Caki2 (cell line): ENCODE results near the gene ARHGEF19. TPM values are rescaled to one million over a fixed set of nuclear protein-coding genes. Genes with fewer than 3 reads are reported as not detected.
A peak's percentile ranks its signal among the peaks of the same experiment; 100 is the strongest.
"Not testable (repeated sequence)": the region's sequence is repeated elsewhere in the genome, so short reads cannot be mapped to it uniquely, and the experiment has no call there.

ENCODE experiments used
- DNase-seq: peaks from one replicate; pipeline ENCODE4 v3.0.0-alpha.2; 2015; ENCODE audit warnings: low read depth
- in situ Hi-C: cut with HindIII; loops from 2 replicates; pipeline ENCODE4 v1.10.0; 2016; ENCODE audit warnings: low sequenced_read_pairs, low pct_unique_long_range_greater_than_20kb, mixed read lengths
- total RNA-seq: library from RNA; depleted of rRNA; stranded (reverse); fragments of >200 nt; shearing (Covaris generic); gene quantifications from 2 replicates; pipeline ENCODE4 v1.2.3, GENCODE V29; 2014; ENCODE audit warnings: low replicate concordance; rRNA removed

Gene ARHGEF19
- total RNA-seq, result 26.2 and 26.4 TPM in 2 replicates

GRCh38 chr1:16212251-16212961 lies at the start of gene ARHGEF19:
Gene ARHGEF19 (minus strand): TSS chr1:16212652. CDS start chr1:16209054, 3,598 bp downstream.
- no peak for DNase-seq
- in situ Hi-C loops, result no loop called here

- no peak for DNase-seq
- in situ Hi-C loops, result no loop called here
These were observed 49.6 kb upstream of the ARHGEF19 start for GRCh38 chr1:16262067-16262466.

- DNase-seq, result no peak
- in situ Hi-C loops, result no loop called here
These were observed 48.4 kb upstream of the ARHGEF19 start for GRCh38 chr1:16260814-16261213.

- DNase-seq, result no peak
- in situ Hi-C loops, result no loop called here
These were observed 46.2 kb upstream of the ARHGEF19 start for GRCh38 chr1:16258591-16259135.

- no peak for DNase-seq
- in situ Hi-C loops, result no loop called here
These were observed 45.5 kb upstream of the ARHGEF19 start for GRCh38 chr1:16257968-16258367.

GRCh38 chr1:16257556-16257955 lies 45.1 kb upstream of the ARHGEF19 start:
- in situ Hi-C loops, DNase-seq: not testable (repeated sequence)

- no peak for DNase-seq
- in situ Hi-C loops, result no loop called here
These were observed 44.0 kb upstream of the ARHGEF19 start for GRCh38 chr1:16256478-16256877.

GRCh38 chr1:16254263-16254928 lies 41.9 kb upstream of the ARHGEF19 start:
- in situ Hi-C loops, result no loop called here
- DNase-seq, result no peak

- in situ Hi-C loops, result no loop called here
- no peak for DNase-seq
These were observed 41.0 kb upstream of the ARHGEF19 start for GRCh38 chr1:16253332-16253922.

GRCh38 chr1:16252912-16253311 lies 40.5 kb upstream of the ARHGEF19 start:
- in situ Hi-C loops, result no loop called here
- DNase-seq, result no peak

- in situ Hi-C loops, result no loop called here
- DNase-seq, result no peak
These were observed 38.9 kb upstream of the ARHGEF19 start for GRCh38 chr1:16251381-16251780.

- in situ Hi-C loops, result no loop called here
- DNase-seq, result no peak
These were observed 38.2 kb upstream of the ARHGEF19 start for GRCh38 chr1:16250524-16251251.

GRCh38 chr1:16249596-16250241 lies 37.3 kb upstream of the ARHGEF19 start:
- DNase-seq, result no peak
- in situ Hi-C loops, result no loop called here

- in situ Hi-C loops, result no loop called here
- peak; percentile 40 for DNase-seq
These were observed 36.4 kb upstream of the ARHGEF19 start for GRCh38 chr1:16248603-16249516.

- no peak for DNase-seq
- in situ Hi-C loops, result no loop called here
These were observed 35.6 kb upstream of the ARHGEF19 start for GRCh38 chr1:16248007-16248436.

- in situ Hi-C loops, result no loop called here
- DNase-seq, result no peak
These were observed 35.0 kb upstream of the ARHGEF19 start for GRCh38 chr1:16247441-16247840.

- DNase-seq, result no peak
- in situ Hi-C loops, result no loop called here
These were observed 34.5 kb upstream of the ARHGEF19 start for GRCh38 chr1:16246961-16247360.
